GM19324 (cell line): ENCODE results near the gene DEAF1.

Experiments
- ATAC-seq: cut with Tn5 transposase; IDR thresholded peaks from one replicate; pipeline ENCODE4 v1.9.1; 2021; ENCODE audit warnings: mild to moderate bottlenecking, moderate library complexity; ENCODE audit not compliant: unreplicated experiment, low FRiP score

Gene DEAF1

DNA sequence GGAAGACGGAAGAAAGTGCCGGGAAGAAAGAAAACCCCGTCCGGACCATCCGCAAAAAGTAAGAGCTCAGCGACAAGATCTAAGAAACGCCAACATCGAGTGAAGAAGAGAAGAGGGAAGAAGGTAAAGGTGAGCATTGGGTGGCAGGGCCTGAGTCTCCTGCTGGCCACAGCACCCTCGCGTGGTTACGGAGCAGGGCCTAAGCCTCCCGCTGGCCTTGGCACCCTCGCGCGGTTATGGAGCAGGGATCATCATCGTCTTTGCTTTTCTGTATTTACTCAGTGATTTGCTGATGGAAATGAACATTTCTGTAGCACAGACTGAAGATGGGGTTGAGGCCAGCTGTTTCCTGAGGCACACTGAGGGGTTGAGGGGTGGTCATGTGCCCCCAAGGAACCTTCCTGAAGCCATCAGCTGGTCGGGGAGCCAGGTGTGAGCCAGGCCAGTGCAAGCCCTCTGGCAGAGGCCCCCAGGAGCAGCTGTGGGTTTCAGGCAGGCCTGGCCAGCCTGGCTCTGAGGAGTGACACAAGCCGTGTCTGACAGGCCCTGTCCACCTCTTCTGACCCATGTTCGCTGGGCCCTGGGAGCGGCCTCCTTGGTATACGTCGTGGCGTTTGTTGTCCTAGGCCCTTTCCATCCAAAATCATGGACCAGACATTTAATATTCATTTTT, 93.3 kb downstream of the DEAF1 start:
- no peak for ATAC-seq

DNA sequence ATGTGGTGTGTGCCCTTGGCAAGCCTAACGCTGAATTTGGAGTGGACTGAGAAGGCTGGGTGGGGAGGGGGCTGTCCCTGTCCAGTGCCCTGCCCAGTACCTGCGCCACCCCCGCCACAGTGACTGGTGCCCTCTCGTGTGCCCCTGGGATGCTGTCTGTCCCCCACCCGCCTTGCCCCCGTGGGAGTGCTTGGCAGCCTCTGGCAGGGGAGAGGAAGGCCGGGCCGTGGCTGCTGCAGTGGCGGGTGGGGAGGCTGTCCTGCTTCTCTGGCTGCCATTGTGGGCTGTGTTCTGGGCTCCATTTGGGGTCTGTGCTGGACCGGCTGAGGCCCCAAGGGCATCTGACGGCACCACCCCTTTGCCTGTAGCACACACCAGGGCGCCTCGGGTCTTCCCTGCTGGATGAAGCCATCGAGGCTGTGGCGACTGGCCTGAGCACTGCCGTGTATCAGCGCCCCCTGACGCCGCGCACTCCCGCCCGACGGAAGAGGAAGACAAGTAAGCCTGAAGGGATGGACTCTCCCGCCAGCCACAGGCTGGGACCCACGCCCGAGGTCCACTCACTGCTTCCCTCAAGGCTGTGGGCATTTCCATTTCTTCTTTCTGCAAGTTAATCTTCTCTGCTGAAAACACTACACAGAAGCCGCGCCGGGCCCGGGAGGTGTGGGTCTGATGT, 96.9 kb downstream of the DEAF1 start:
- no peak for ATAC-seq

DNA sequence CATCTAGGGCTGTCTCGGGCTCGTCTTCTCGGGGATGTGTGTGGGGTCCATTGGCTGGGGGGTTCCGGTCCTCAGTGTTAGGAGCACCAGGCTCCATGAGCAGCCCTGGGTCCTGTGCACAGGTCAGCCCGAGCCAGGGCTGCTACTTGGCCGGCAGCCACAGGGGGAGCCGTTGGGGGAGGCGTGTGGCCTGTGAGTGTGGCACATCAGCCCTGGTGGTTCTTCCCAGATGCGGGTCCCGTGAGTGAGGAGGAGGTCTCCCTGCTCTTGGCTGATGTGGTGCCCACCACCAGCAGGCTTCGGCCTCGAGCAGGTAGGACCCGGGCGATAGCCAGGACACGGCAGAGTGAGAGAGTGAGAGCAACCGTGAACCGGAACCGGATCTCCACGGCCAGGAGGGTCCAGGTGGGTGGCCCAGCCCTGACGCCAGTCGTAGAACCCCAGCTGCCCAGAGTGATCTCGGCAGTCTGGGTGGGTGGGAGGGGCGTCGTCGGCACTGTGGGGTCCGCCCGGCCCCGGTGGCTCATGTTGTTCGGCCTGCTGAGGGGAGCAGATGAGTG, 97.8 kb downstream of the DEAF1 start:
- ATAC-seq: no peak

DNA sequence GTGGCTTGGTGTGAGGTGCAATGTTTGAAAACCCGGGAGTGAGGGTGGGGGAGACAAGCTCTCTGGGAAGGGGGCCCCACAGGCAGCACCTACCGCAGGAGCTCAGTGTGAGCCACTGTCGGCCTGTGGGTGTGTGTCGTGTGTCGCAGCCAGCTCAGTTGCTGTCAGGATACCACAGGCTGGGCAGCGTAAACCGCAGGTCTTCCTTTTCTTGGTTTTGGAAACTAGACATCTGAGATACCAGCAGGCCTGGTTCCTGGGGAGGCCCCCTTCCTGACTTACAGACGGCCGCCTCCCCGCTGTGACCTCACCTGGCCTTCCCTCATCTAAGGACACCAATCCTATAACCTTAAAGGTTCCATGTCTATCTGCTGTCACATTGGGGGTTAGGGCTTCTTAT, 98.6 kb downstream of the DEAF1 start:
- ATAC-seq: no peak

DNA sequence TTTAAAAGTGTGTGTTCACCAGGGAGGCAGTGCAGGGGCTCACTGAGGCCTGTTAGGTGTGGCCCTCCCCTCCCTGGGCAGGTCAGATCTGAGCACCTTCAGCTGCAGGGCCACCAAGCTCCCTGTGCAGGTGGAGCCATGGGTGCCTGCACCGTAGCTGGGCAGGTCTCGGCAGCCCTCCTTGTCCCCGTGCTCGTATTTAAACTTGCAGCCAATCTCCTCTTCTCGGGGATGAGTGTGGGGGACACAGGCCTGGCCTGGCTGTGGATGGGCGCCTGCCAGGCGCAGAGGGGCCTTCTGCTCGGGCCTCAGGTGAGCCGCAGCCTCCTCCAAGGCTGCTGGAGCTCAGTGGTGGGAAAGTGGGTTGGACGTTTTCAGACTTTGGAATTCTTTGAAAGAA, 99.6 kb downstream of the DEAF1 start:
- no peak for ATAC-seq
